Keratinocyte (primary cell): ENCODE results near the gene NMT1. TPM values are rescaled to one million over a fixed set of nuclear protein-coding genes. Genes with fewer than 3 reads are reported as not detected.

Source experiments
- DNase-seq: peaks from one replicate; pipeline ENCODE4 v3.0.0-alpha.2; 2011; ENCODE audit warnings: low read depth, missing footprints, low spot score
- FAIRE-seq: peaks from 2 replicates; lab custom pipeline; 2011; peaks lifted over from hg19 to GRCh38; lab: Jason Lieb, UNC
- H2AFZ ChIP-seq: 2 replicates; pipeline ENCODE4 v1.6.0; 2012; ENCODE audit warnings: low read length, control low read depth, inconsistent platforms; ENCODE audit not compliant: control insufficient read depth
- H3K27ac ChIP-seq: 2 replicates; pipeline ENCODE4 v1.5.1; 2011; ENCODE audit warnings: low read length; ENCODE audit not compliant: control insufficient read depth, insufficient read depth
- H3K27me3 ChIP-seq: 3 replicates; pipeline ENCODE4 v1.6.0; 2011; ENCODE audit warnings: low read length; ENCODE audit not compliant: control insufficient read depth, insufficient read depth; ENCODE audit errors: extremely low read depth
- H3K36me3 ChIP-seq, 2 experiments: 2 replicates in 1 of 2; 3 replicates in 1 of 2; pipeline ENCODE4 v1.5.1; 2011; ENCODE audit warnings: low read length in 2 of 2, mild to moderate bottlenecking in 1 of 2; ENCODE audit not compliant: control insufficient read depth in 2 of 2, insufficient read depth in 2 of 2; ENCODE audit errors: extremely low read depth in 1 of 2
- H3K4me1 ChIP-seq: 3 replicates; pipeline ENCODE4 v1.5.1; 2011; ENCODE audit warnings: low read length; ENCODE audit not compliant: control insufficient read depth, insufficient read depth; ENCODE audit errors: extremely low read depth
- H3K4me2 ChIP-seq: 3 replicates; pipeline ENCODE4 v1.6.0; 2011; ENCODE audit warnings: low read depth, low read length; ENCODE audit not compliant: control insufficient read depth, insufficient read depth; ENCODE audit errors: extremely low read depth
- H3K4me3 ChIP-seq, 3 experiments: fragments of 200-600 bp in 1 of 3; sonication (generic) in 1 of 3; 2 replicates in 2 of 3; 3 replicates in 1 of 3; pipeline ENCODE4 v1.5.1; 2011 to 2016; ENCODE audit warnings: low read length in 3 of 3, mild to moderate bottlenecking in 3 of 3, control low read depth in 2 of 3, inconsistent platforms in 1 of 3, low read depth in 1 of 3, mixed read lengths in 1 of 3, mixed run types in 1 of 3, moderate library complexity in 1 of 3; ENCODE audit not compliant: control insufficient read depth in 2 of 3, insufficient read depth in 2 of 3; ENCODE audit errors: extremely low read depth in 1 of 3
- H3K79me2 ChIP-seq: 2 replicates; pipeline ENCODE4 v1.6.0; 2012; ENCODE audit warnings: low read length; ENCODE audit not compliant: control insufficient read depth, insufficient read depth
- H3K9ac ChIP-seq: 3 replicates; pipeline ENCODE4 v1.6.0; 2011; ENCODE audit warnings: low read length; ENCODE audit not compliant: control insufficient read depth, insufficient read depth; ENCODE audit errors: extremely low read depth
- H3K9me1 ChIP-seq: 3 replicates; pipeline ENCODE4 v1.6.0; 2011; ENCODE audit warnings: low read length; ENCODE audit not compliant: control insufficient read depth, insufficient read depth; ENCODE audit errors: extremely low read depth
- H3K9me3 ChIP-seq: 2 replicates; pipeline ENCODE4 v1.5.1; 2012; ENCODE audit warnings: low read depth, low read length; ENCODE audit not compliant: control insufficient read depth
- H4K20me1 ChIP-seq: 3 replicates; pipeline ENCODE4 v1.6.0; 2011; ENCODE audit warnings: low read length; ENCODE audit not compliant: control insufficient read depth, insufficient read depth; ENCODE audit errors: extremely low read depth
- CTCF ChIP-seq, 3 experiments: IDR thresholded peaks in 1 of 3; conservative IDR thresholded peaks in 1 of 3; optimal IDR thresholded peaks in 1 of 3; 2 replicates in 2 of 3; 3 replicates in 1 of 3; pipeline versions ENCODE3 to v1.5.1; 2011; ENCODE audit warnings: low read length in 3 of 3, mild to moderate bottlenecking in 3 of 3, moderate library complexity in 2 of 3, control low read depth in 1 of 3, inconsistent platforms in 1 of 3; ENCODE audit not compliant: insufficient read depth in 2 of 3; ENCODE audit errors: extremely low read depth in 1 of 3
- EZH2 ChIP-seq: IDR thresholded peaks from one replicate; pipeline ENCODE4 v1.6.1; 2012; ENCODE audit warnings: inconsistent platforms, mild to moderate bottlenecking, low read length, moderate library complexity
- dilution Hi-C: fragments of 300-500 bp; cut with MboI; formaldehyde crosslinking; loops from one replicate; pipeline ENCODE4 v1.7.0; 2020; ENCODE audit warnings: low sequenced_read_pairs; ENCODE audit not compliant: extremely low pct_ligation_motif_present
- polyA plus RNA-seq, 5 experiments: library from polyadenylated mRNA; depleted of rRNA in 3 of 5; stranded (reverse) in 3 of 5; stranded (forward) in 1 of 5; unstranded in 1 of 5; fragments of >200 nt; gene quantifications; 1 replicate in 1 of 5; 2 replicates in 3 of 5; 3 replicates in 1 of 5; pipeline versions ENCODE4 v1.2.1 to v1.2.3, GENCODE V29; 2011 to 2012; ENCODE audit warnings: missing spikeins in 2 of 5, low read depth in 1 of 5, low replicate concordance in 1 of 5

The NMT1 gene
- polyA plus RNA-seq, 1 donor (not counting 4 experiments of a cell fraction or from before 2014, with no cell fraction given) = 101 TPM

GRCh38 chr17:45104497-45104896, 43.4 kb downstream of the NMT1 start:
- TF ChIP-seq CTCF (optimal IDR thresholded peaks at IDR 0.05 in 1 of 3, IDR thresholded peaks at IDR 0.05 in 1 of 3, conservative IDR thresholded peaks at IDR 0.05 in 1 of 3; ENCODE audit: extremely low read depth in 1 of 3, insufficient read depth in 2 of 3, low read length in 3 of 3) (no peak), EZH2 (no peak)
- Histone ChIP-seq H3K27ac (no peak overlapping the region), H3K9me3 (no peaks in the 10 kb centered on the region), H3K27me3 (no peaks in the 10 kb centered on the region), H3K4me3 (no peak overlapping the region), H3K9me1 (no peaks in the 10 kb centered on the region), H4K20me1 (peaks cover 9% of the 10 kb centered on the region), H3K36me3 (peaks cover 55 to 61% of the 10 kb centered on the region in 2 experiments), H2AFZ (no peak overlapping the region), H3K79me2 (no peaks in the 10 kb centered on the region), H3K4me2 (no peak overlapping the region), H3K9ac (no peak overlapping the region), H3K4me1 (peaks cover 27% of the 10 kb centered on the region)
- no peak for DNase-seq
- dilution Hi-C loops = no loop called here
- no peak for FAIRE-seq

- Histone ChIP-seq H3K36me3 (peaks cover 51 to 57% of the 10 kb centered on the region in 2 experiments), H4K20me1 (peaks cover 9% of the 10 kb centered on the region), H3K9ac (no peak overlapping the region), H3K4me2 (no peak overlapping the region), H3K79me2 (no peaks in the 10 kb centered on the region), H3K27me3 (no peaks in the 10 kb centered on the region), H3K4me1 (peaks cover 27% of the 10 kb centered on the region), H3K4me3 (no peak overlapping the region), H3K9me3 (no peaks in the 10 kb centered on the region), H3K9me1 (no peaks in the 10 kb centered on the region), H2AFZ (no peak overlapping the region), H3K27ac (no peak overlapping the region)
- TF ChIP-seq CTCF (optimal IDR thresholded peaks at IDR 0.05 in 1 of 3, IDR thresholded peaks at IDR 0.05 in 1 of 3, conservative IDR thresholded peaks at IDR 0.05 in 1 of 3; ENCODE audit: extremely low read depth in 1 of 3, insufficient read depth in 2 of 3, low read length in 3 of 3) = peak in 1 of 3 experiments; percentile 22
- TF ChIP-seq EZH2 = no peak
- DNase-seq (no peak), FAIRE-seq (no peak)
- dilution Hi-C loops = no loop called here
Measured at GRCh38 chr17:45104907-45105624, 43.9 kb downstream of the NMT1 start.
